GM10266 (cell line): ENCODE measurements around the gene TPX2.

Experiments used
- DNase-seq: peaks from one replicate; pipeline ENCODE4 v3.0.0; 2012; ENCODE audit errors: extremely low spot score
- TF ChIP-seq, protein P1 (sequence below): IDR thresholded peaks from 2 replicates; pipeline ENCODE4 v1.5.1; 2012; ENCODE audit warnings: mild to moderate bottlenecking, low read depth; ENCODE audit not compliant: control insufficient read depth, insufficient read depth; ENCODE audit errors: missing control alignments

TPX2 gene

GRCh38 chr20:31821427-31821826 is 82.3 kb downstream of the TPX2 start:
- TF ChIP-seq, protein P1, sequence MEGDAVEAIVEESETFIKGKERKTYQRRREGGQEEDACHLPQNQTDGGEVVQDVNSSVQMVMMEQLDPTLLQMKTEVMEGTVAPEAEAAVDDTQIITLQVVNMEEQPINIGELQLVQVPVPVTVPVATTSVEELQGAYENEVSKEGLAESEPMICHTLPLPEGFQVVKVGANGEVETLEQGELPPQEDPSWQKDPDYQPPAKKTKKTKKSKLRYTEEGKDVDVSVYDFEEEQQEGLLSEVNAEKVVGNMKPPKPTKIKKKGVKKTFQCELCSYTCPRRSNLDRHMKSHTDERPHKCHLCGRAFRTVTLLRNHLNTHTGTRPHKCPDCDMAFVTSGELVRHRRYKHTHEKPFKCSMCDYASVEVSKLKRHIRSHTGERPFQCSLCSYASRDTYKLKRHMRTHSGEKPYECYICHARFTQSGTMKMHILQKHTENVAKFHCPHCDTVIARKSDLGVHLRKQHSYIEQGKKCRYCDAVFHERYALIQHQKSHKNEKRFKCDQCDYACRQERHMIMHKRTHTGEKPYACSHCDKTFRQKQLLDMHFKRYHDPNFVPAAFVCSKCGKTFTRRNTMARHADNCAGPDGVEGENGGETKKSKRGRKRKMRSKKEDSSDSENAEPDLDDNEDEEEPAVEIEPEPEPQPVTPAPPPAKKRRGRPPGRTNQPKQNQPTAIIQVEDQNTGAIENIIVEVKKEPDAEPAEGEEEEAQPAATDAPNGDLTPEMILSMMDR, result no peak
- no peak for DNase-seq

GRCh38 chr20:31822421-31823330 is 83.6 kb downstream of the TPX2 start:
- DNase-seq, result peak; percentile 88

GRCh38 chr20:31823360-31824124 is 84.5 kb downstream of the TPX2 start:
- TF ChIP-seq, protein P1, result no peak
- DNase-seq, result no peak

More at GRCh38 chr20:31822421-31823330, 83.6 kb downstream of the TPX2 start:
- TF ChIP-seq, protein P1, result peak; percentile 97

DNA sequence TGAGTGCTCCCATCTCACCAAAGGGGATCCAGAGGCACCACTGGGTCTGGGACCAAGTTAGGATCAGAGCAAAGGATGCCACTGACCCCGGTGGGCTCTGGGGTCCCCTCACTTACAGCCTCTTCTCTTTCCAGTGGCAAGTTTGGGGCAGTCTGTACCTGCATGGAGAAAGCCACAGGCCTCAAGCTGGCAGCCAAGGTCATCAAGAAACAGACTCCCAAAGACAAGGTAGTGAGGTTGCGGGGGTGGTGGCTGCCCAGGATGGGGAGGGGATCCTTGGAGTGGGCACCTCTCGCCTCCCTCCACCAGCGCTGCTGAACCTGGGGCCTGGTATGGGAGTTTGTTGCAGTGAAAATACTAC is 85.0 kb downstream of the TPX2 start:
- no peak for DNase-seq
- TF ChIP-seq, protein P1, result no peak

DNA sequence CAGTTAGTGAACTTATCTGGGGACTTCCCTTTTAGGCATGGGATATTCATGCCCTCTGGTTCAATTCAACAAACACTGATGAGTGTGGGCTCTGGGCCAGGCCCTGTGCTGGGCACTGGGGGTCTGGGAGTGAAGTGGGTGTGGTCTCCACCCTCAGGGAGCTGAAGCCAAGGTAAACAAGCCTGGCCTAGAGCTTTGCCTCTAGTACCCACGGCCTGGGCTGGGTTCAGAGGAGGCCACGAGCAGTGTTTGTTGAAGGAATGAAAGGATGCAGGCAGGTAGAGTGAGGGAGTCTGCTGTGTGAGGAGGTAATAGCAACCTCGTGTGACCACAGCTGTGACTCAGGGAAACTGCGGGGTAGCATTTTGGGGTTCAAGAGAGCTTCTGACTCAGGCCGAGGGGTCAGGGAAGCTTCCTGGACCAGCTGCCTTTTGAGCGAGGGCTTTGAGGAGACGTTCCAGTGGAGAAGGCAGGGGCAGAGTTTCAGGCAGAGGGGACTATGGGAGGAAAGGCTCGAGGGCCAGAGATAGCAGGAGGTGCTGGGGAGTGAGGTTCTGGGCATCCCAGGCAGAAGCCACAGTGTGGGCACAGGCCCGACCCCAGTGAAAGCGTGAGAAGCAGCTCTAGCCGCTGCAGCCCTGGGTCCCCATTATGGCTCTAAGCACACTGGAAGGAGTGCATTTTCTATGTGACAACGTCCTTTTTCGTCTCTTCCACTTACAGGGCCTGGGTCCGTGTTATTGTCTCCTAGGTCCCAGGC is 85.6 kb downstream of the TPX2 start:
- TF ChIP-seq, protein P1, result no peak
- no peak for DNase-seq

DNA sequence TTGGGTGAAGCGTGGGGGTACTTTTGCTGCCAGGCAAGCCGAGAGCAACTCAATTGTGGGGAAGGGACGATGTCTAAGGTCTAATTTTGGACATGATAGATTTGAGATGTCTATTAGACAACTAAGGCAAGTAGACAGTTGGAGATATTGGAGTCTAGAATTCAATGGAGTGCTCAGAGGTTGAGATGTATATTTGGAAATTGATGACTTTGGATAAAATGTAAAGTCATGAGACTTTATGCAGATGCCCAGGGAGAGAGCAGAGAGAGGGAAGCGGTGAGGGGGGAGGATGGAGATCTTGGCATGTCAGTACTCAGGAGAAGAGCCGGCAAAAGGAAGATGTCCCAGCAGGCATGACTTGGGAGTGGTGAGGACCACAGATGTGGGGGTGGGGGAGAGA is 87.0 kb downstream of the TPX2 start:
- TF ChIP-seq, protein P1, result no peak
- no peak for DNase-seq
